Inflammatory macrophage (primary cell): ENCODE results near the gene CDH23.
"Not testable (repeated sequence)": the region's sequence is repeated elsewhere in the genome, so short reads cannot be mapped to it uniquely, and the experiment has no call there.

Source experiments
- DNase-seq, 2 donors: peaks; one replicate each; pipeline ENCODE4 v3.0.0-alpha.2; 2020 to 2022

The CDH23 gene

DNA sequence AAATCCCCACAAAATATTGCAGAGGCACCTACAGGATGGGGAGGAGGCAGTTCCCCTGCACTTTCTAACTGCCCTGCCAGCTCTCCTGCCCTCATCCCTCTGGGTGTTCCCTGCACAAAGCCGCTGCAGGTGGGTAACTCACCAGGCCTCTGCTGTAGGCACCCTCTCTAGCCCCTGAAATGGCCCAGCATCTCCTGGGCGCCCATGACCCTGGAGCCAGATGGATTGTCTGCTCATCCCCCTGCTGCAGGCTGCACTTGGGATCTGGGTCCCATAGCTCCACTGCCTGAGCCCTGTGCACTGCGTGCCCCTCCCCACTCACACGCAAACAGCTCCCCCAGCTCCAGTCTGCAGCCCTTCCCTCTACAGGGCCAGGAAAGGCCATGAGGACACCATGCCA is 192.0 kb downstream of the CDH23 start:
- DNase-seq = no peak

DNA sequence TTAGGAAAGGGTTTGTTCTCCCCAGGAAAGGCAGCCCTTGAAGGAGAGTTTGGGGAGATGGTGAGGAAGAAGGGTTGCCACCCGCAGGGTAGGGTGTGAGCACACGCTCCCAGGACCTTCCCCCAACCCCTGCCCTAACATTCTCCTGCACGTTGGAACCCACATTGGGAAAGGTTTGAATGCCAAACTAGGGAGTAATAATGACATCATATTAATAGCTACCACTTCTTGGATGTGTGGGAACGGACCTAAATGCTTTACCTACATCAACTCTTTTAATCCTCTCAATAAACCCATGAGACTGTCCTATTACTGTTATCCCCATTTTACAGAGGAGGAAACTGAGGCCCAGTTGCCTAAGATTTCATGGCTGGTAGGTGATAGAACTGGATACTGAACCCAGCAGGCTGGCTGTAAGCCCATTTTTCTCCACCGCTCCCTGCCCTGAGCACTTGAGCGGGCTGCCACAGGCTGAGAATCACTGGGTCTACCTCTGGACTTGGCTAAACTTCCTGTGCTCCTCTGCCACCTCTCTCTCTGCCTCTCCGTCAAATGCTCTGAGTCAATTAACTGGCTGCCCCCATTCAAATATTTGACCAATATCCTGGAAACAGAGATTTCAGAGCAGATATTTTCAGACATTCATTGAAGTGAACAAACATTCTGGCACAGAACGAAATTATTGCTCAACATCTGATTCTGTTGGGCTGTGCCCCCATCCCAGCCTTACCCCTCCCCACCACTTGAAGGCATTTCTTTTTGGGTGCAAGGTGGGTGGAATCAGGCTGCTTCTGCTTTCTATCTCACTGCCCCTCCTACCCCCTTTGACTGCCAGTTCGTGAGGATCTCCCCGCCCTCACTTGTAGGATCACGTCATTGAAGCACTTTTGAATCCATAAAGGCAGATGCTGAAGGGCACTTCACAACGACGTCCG is 193.2 kb downstream of the CDH23 start:
- peak; percentile 46 to 60 for DNase-seq

DNA sequence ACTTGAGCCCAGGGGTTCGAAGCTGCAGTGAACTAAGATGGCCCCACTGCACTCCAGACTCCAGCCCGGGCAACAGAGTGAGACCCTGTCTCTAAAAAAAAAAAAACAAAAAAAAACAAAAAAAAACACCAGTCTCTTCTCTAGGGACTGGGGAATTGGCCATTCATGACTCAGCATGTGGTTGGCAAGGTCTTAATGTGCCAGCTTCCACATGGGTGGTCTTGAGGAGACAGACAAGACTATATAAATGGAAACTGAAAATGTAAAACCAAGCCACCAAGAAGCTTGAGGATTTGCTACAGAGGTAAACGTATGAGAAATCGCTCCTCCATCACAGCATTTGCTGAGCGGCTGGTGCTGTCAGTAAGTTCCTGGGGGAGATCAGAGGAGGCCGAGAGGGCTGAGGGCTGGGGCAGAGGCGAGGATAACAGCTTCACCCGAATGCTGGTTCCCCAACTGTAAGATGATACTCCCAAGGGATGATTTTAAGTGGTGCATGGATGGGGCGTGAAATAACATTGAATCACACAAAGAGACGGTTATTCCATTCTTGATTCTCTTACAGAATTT is 194.1 kb downstream of the CDH23 start:
- no peak for DNase-seq

DNA sequence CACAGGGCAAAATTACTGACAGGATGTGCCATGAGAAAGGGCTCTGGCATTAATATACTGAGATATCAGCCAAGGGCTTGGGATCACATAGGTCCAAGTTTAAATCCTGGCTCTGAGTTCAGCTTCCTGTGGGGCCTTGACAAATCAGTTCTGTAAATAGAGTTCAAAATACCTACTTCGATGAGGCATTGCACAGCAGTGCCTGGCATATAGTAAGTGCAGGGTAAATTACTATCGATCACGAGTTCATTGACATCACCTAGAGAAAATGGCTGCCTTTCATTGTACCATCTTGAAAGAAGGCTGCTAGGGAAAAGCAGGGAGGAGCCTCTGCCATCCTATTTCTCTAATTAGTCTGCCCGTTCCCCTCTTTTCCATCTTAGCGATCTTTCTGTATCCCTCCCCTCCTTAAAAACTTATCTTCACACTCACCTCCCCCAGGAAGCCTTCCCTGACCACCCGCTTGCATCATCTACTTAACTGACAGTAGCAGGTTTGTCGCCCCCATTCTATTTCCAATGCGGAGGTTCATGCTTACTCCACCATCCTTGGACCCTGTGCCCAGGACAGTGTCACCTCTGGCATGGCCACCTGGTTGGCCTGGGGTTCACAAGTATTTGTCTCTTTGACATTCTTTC is 198.3 kb downstream of the CDH23 start:
- DNase-seq = no peak

DNA sequence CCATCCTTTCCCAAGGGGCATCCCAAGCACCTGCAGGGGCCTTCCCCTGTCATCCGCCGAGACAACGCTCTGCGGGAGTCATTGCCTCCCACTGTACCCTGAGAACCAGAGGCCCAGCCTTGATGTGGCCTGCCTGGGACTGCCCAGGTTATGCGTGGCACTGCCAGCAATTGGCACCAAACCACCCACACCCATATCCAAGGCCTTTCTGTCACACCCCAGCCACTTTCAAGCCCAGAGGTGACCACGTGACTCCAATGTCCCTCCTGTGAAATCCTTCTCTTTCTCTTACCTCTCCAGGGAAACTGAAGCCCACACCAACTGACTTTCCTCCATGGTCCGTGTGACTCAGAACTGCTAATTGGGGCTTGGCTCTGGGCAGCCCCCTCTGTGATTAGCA is 198.9 kb downstream of the CDH23 start:
- DNase-seq = no peak

DNA sequence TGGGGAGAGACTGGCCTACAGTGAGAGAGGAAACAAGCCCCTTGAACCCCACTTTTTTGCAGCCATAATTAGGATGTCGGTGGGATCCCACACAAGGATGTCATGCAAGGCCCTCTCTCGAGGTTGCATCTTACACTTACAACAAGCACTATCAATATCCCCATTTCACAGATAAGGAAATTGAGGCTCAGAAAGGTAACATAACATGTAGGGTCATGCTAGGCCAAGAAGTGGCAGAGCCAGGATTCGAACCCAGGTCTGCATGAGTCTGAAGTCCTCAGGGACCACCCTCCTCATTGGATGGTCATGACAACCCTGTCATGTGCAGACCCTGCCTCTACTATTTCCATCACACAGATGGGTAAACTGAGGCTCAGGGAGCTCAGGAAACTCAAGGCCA is 199.4 kb downstream of the CDH23 start:
- no peak for DNase-seq

DNA sequence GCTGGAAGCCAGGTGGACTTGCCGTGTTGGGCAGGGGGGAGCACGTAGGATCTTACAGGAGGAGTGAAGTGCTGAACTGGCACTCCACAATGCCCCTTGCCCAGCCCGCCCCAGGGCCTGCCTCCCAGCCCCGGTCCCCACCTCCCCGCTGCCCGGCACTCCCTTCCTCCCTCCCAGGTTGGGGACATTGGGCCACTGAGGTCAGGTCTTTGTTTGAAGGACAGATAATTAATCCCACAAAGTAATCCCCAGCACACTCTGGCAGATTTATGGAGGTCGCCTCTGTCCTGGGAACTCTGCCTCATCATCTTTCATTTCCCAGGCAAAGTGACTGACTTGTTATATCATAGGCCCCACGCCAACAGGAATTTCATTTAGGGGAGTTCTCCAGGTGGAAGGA is 200.0 kb downstream of the CDH23 start:
- no peak for DNase-seq

DNA sequence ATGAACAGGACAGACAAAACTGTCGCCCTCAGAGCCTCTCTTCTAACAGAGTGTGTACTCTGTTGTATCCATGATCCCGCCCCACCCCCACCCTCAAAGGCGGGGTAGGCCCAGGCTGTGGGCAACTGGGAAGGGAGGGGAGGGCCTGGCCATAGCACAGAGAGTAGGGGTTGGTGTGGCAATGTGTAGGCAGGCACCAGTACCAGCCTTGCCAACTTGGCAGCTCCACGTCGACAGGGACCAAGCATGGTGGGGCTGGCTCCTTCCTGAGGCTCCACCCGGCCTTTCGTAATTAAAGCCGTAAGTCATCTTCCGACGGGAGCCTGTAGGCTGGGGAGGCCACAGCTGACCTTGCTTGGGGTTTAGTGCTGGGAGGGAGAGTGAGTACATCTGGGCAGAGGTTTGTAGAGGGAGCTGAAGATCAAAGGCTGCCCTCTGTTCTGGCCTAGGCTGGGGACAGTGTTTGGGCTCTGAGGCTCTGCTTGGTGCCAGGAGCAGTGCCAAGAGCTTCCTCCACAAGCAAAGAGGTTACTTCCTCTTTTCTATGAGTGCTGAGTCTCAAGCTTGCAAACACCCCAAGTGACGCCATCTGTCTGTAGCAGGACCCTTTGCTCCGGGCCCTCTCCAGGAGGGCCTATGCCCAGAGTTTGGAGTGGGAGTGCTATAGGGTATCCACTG is 201.2 kb downstream of the CDH23 start:
- DNase-seq = peak; percentile 85 to 86

DNA sequence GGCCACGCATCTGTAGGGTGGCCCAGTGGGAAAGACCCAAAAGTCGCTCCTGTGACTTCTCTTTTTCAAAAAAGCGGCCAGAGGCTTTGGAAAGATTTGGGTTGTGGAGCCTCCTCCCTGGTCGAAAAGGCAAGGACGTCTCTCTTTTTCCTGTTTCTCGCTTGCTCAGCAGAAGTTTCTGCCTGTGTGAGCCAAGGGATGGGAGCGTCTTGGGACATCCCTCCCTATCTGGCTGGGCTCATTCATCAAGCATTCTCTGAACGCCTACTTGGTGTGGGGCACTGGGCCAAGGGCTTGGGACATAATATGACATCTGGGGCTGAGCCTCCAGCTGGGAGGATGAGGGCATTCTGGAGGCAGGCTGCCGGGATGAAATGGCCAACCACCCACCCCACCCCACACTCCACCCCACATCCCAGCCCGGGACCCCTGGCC is 201.9 kb downstream of the CDH23 start:
- DNase-seq = peak; percentile 92 to 94

DNA sequence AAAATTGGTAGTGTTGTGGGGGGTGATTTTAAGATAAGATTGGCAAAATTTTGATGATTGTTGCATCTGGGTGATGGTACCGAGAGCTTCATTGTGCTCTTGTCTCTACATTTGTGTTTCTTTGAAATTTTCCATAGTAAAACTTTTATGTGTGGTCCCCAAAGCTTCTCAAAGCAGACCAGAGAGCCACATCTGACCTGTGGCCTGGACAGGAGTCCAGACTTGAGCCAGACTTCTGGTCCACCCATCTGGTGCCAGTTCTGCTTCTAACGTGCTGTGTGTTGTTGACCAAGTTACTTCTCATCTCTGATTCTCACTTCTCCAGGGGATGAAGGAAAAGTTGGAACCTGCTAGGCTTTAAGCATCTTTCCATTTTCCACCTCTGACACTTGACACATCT is 202.8 kb downstream of the CDH23 start:
- DNase-seq = peak; percentile 15 to 22

DNA sequence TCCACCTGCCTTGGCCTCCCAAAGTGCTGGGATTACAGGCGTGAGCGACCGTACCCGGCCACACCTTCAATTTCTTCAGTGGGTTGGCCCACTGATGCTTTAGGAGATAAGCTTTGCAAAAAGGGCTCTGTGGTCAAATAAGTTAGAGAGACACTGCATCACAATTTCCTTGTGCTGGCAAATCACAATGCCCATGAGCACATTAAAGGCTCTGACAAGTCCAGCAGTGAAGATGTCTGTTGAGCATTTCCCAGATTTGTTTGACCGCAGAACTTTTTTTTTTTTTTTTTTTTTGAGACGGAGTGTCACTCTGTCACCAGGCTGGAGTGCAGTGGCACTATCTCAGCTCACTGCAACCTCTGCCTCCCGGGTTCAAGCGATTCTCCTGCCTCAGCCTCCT is 203.5 kb downstream of the CDH23 start:
- DNase-seq = not testable (repeated sequence)

DNA sequence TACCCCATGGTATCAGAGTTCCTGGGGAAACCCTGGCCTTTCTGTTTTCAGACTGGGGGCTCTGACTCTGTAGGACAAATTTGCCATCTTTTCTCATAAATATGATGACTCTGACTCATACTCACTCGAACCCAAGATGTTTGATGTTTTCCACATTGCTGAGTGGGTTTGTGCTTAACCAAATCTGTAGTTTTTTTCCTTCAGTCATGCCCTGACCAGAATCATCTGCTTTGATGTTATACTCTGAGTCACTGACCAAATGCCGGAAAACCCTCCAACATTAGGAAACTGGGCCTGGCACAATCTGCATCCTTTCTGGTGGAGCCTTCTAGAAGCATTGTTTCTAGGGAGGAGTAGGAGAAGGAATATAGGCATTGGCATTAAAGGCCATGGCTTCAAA is 204.1 kb downstream of the CDH23 start:
- DNase-seq = peak; percentile 77 to 86

DNA sequence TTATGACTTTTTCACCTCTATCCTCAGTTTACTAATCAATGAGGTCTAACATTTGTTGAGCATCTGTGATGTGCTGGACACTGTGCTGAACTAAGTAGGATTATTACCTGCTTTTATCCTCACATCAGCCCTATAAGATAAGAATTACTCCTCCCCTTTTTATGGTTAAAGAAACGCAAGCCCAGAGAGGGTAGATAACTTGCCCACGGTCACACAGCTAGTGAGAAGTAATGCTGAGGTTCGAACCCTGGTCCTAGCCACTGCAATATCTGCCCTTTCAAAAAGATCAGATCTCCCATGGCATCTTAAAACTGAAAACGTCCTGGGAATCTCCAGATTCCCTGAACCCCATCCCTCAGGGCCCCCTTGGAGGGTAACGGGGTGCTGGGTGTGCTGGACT is 204.6 kb downstream of the CDH23 start:
- no peak for DNase-seq

DNA sequence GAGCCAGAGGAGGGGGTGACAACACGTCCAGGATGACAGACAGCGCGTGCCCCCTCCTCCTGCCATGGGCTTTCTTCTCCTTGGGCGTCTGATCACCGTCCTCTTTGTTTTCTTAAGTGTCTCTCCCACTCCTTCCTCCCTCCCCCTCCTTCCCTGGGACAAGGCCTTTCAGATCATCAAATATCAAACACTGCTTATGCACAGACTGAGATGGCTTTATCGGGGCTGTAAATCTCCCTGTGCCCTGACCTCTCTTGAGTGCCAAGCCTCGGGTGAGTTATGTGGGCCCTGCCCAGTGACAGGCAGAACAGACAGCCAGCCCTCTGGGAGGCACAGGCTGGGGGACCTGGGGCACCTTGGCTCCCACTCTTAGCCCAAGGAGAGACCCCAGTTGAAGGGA is 206.4 kb downstream of the CDH23 start:
- DNase-seq = peak in 1 of 2 donors; percentile 27

DNA sequence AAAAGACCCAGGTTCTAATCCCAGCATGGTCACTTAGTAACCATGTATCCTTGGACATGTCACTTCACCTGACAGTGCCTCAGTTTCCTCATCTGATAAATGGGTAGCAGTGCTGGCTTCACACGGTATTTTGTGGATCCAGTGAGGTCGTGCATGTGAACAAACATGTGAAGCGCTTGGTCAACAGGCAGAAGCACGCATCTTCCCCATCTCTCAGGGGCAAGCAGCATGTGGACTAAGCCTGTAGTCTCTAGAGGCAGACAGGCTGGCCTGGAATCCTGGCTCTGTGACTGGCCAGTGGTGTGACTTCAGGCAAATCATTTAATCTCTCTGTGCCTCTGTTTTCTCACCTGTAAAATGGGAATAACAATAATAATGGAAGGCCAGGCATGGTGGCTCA is 207.0 kb downstream of the CDH23 start:
- no peak for DNase-seq

DNA sequence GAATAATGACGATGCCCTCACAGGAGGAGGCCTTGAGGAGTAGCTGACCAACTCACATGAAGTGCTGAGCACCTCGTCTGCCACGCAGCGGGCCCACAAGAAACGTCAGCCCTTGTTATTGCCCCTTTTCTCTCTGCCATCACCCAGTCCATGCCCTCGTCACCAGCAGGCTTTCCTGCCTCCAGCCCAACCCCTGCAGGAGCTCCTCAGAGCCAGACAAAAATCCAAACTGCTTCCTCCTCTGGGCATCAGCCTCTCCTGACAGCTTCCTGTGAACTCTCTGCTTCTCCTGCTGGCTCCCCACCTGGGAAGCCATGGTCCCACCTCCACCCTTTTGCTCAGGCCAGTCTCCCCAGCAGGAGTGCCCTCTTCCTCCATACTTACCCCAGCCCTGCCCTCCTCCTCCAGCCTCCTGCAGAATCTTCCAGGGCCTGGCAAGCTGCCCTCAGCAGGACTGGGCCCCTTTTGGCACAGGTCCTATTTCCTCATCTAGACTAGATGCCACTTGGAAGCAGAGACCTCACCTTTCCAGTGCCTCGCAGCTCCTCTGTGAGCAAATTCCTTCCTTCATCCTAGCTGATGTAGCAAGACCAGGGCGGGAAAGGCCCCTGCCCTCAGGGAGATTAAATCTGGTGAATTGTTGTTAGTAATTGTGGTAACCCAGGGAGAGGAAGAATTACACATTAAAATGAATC is 207.8 kb downstream of the CDH23 start:
- no peak for DNase-seq

DNA sequence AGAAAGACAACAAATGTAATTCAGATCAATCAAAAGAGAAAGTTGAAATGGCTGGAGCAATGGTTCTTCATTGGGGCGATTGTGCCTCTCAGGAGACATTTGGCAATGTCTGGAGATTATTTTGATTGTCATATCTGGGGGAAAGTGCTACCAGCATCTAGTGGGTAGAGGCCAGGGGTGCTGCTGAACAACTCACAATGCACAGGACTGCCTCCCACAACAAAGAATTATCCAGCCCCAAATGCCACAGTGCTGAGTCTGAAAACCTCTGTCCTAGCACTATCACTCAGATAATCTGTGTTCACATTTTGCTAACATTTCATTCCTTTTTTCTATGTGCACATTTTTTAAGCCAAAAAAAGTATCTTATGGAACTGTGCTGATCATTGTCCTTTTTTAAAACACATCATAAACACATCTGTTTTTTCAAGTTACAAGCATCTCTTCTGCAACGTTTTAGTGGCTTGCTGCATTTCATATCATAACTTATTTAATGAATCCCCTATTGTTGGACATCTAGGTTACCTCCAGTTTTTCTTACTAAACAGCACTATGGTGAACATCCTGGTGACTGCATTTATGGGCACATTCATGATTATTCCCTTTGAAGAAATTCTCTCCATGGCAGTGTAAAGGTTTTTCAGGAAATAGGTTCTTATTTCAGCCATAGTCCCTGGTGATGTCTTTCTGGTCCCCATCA is 208.7 kb downstream of the CDH23 start:
- DNase-seq = no peak

DNA sequence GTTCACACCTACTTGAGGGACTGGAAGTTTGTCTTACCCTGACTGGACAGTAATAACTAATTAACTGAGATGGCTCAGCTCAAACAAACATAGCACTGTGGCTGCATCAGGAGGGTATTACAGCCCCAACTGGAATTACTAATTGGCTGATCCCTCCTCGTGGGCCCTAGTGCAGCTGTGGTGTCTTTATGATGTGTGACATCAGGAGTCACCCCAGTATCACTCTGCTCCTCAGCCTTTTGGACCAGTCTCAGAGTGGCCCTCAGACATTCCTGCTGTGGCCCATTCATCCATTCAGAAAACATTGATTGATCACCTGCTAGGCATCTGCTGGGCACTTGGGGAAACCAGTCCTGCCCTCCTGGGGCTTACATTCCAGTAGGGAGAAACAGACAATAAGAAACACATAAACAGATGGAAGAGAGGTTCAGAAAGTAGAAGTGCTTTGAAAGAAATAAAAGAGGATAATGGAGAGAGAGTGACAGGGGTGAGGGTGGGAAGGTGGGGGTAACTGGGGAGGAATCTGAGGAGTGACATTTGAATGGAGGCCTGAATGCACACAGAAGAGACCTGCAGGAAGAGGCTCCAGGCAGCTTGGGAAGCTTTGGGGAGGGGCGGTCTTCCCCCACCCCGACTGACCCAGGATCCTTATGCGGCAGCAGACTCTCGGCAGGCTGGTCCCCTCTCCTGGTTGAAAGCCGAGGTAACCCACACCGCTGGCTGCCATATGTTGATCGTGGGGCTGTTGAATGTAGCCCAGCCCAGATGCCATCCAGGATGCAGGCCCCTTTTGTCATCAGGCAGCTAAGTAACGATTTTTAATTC is 209.7 kb downstream of the CDH23 start:
- no peak for DNase-seq

DNA sequence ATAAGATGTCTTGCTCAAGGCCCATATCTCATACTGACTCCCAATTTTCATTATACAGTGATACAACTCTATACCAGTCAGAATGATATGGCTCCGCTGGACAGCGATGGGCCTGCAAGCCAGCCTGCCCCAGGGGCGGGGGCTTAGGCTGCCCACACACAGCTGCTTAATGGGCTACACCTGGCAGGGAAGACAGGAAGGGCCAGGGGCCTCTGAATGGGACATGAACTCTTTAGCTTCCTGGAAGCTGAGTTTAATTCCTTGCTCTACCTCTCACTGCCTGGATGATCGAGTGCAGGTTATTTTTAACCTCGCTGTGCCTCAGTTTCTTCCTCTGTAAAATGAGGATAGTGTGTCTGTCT is 210.3 kb downstream of the CDH23 start:
- no peak for DNase-seq

DNA sequence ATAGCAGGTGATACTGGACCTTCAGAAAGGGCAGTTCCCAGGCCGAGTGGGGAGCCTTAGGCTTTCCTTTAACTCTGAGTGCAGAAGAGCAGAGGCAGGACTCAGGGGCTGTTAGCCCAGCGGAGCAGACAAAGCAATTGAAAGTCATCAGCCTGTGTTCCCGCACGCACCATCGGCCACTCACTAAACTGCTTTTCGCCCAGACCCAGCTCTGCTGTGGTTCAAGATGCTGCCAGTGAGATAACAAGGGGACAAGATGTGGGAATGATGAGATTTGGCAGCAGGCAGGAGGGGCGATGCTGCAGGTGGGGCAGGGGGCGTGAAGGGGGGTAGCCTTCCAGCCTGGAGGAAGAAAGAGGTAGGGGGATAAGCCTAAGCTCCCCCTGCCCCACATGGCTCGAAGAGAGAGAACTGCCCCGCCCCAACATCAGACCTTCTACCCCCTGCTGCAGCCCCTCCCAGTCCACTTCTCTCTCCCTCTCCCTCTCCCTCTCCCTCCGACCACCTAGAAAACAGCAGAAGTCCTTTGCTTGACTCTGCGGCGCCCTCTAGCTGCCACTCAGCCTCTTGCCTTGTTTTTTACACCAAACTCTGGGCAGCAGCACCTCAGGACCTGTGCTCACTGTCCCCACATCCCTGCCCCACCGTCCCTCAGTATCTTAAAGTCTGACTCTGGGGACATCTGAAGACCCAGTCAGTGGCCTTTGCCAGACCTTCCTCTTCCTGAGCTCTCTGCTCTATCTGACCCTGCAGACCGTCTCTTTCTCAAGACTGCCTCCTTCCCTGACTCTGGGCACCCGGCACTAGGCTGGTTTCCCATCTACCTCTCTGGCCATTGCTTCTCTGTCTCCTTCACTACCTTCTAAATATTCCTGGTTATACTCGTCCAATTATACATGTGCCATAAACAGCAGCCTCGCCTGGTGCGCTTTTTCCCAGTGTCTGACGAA is 212.4 kb downstream of the CDH23 start:
- peak; percentile 71 to 75 for DNase-seq
